Endothelial cell of umbilical vein (primary cell): ENCODE measurements around the gene POLE. TPM values are rescaled to one million over a fixed set of nuclear protein-coding genes. Genes with fewer than 3 reads are reported as not detected.

Experiments
- BruUV-seq: library from RNA; stranded (reverse); fragments of 400-500 nt; replicated peaks from 2 replicates; lab custom pipeline; 2021; lab: Mats Ljungman, UMichigan
- CTCF ChIA-PET: fragments of 300-600, 350-600 bp; sonication (Branson Sonifier 250); formaldehyde crosslinking; loops from one replicate; lab custom pipeline; 2021; ENCODE audit warnings: antibody characterized with exemption, inconsistent platforms; lab: Charles Lee
- POLR2A ChIA-PET: fragments of 300-600, 350-600 bp; sonication (Branson Sonifier 250); formaldehyde crosslinking; loops from one replicate; lab custom pipeline; 2021; ENCODE audit warnings: antibody characterized with exemption, inconsistent platforms; lab: Charles Lee
- DNase-seq: peaks from one replicate; pipeline ENCODE4 v3.0.0-alpha.2; 2011; ENCODE audit warnings: low read depth, low spot score
- FAIRE-seq: peaks from 2 replicates; lab custom pipeline; 2011; peaks lifted over from hg19 to GRCh38; lab: Jason Lieb, UNC
- H2AFZ ChIP-seq: 2 replicates; pipeline ENCODE4 v1.6.0; 2012; ENCODE audit warnings: low read depth, low read length, control low read depth, inconsistent platforms
- H3K27ac ChIP-seq: 2 replicates; pipeline ENCODE4 v1.5.1; 2011; ENCODE audit warnings: low read depth, mild to moderate bottlenecking, control low read depth, low read length, moderate library complexity; ENCODE audit not compliant: insufficient read depth
- H3K27me3 ChIP-seq, 2 experiments: 2 replicates each; pipeline versions ENCODE4 v1.6.0 to v1.6.1; 2011; ENCODE audit warnings: low read length in 2 of 2, mixed read lengths in 1 of 2; ENCODE audit not compliant: control insufficient read depth in 2 of 2, insufficient read depth in 2 of 2
- H3K36me3 ChIP-seq, 2 experiments: 2 replicates in 1 of 2; 3 replicates in 1 of 2; pipeline ENCODE4 v1.5.1; 2011; ENCODE audit warnings: low read length in 2 of 2, mild to moderate bottlenecking in 1 of 2, moderate library complexity in 1 of 2; ENCODE audit not compliant: control insufficient read depth in 2 of 2, insufficient read depth in 2 of 2; ENCODE audit errors: extremely low read depth in 1 of 2
- H3K4me1 ChIP-seq: 3 replicates; pipeline ENCODE4 v1.5.1; 2011; ENCODE audit warnings: mild to moderate bottlenecking, low read length; ENCODE audit not compliant: control insufficient read depth, insufficient read depth; ENCODE audit errors: extremely low read depth
- H3K4me2 ChIP-seq: 2 replicates; pipeline ENCODE4 v1.6.1; 2011; ENCODE audit warnings: low read length, control low read depth, mixed read lengths; ENCODE audit not compliant: insufficient read depth
- H3K4me3 ChIP-seq, 3 experiments: fragments of 200-600 bp in 1 of 3; sonication (generic), shearing (Covaris generic) in 1 of 3; replicated peaks in 1 of 3; 2 replicates each; pipeline ENCODE4 v1.5.1; 2011 to 2016; ENCODE audit warnings: control low read depth in 3 of 3, low read length in 3 of 3, mild to moderate bottlenecking in 2 of 3, inconsistent platforms in 1 of 3, low read depth in 1 of 3, moderate library complexity in 1 of 3; ENCODE audit not compliant: insufficient read depth in 1 of 3
- H3K79me2 ChIP-seq: 2 replicates; pipeline ENCODE4 v1.6.0; 2012; ENCODE audit warnings: low read length, inconsistent platforms; ENCODE audit not compliant: control insufficient read depth, insufficient read depth
- H3K9ac ChIP-seq: replicated peaks from 2 replicates; pipeline ENCODE3; 2011; ENCODE audit warnings: low read length, control low read depth; ENCODE audit not compliant: insufficient read depth; ENCODE audit errors: extremely low read depth
- H3K9me1 ChIP-seq: replicated peaks from 3 replicates; pipeline ENCODE4 v1.6.0; 2011; ENCODE audit warnings: mild to moderate bottlenecking, low read length; ENCODE audit not compliant: control insufficient read depth, insufficient read depth; ENCODE audit errors: extremely low read depth
- H3K9me3 ChIP-seq: replicated peaks from 2 replicates; pipeline ENCODE4 v1.5.1; 2012; ENCODE audit warnings: low read length, inconsistent platforms; ENCODE audit not compliant: control insufficient read depth, insufficient read depth
- H4K20me1 ChIP-seq: replicated peaks from 2 replicates; pipeline ENCODE3; 2011; ENCODE audit warnings: mild to moderate bottlenecking, low read length; ENCODE audit not compliant: control insufficient read depth, insufficient read depth; ENCODE audit errors: extremely low read depth
- EZH2 ChIP-seq: IDR thresholded peaks from 2 replicates; pipeline ENCODE4 v1.6.1; 2012; ENCODE audit warnings: borderline replicate concordance, low read depth, mild to moderate bottlenecking, moderate library complexity, low read length, inconsistent platforms; ENCODE audit not compliant: severe bottlenecking
- FOS ChIP-seq: IDR thresholded peaks from 2 replicates; pipeline ENCODE4 v1.6.1; 2011; ENCODE audit warnings: mild to moderate bottlenecking, low read length, moderate library complexity, borderline replicate concordance; ENCODE audit not compliant: insufficient read depth
- GATA2 ChIP-seq: IDR thresholded peaks from 2 replicates; pipeline ENCODE4 v1.7.0; 2011; ENCODE audit warnings: low read depth, mild to moderate bottlenecking, moderate library complexity, mixed read lengths, low read length; ENCODE audit not compliant: insufficient read length, insufficient read depth
- JUN ChIP-seq: IDR thresholded peaks from 2 replicates; pipeline ENCODE4 v1.6.1; 2011; ENCODE audit warnings: borderline replicate concordance, low read depth; ENCODE audit not compliant: insufficient read length, insufficient read depth
- MYC ChIP-seq: IDR thresholded peaks from one replicate; pipeline ENCODE4 v1.6.1; 2011; ENCODE audit warnings: mild to moderate bottlenecking, low read depth, low read length
- POLR2A ChIP-seq: IDR thresholded peaks from 2 replicates; pipeline ENCODE4 v1.6.1; 2012; ENCODE audit warnings: low read depth, mild to moderate bottlenecking, control low read depth, low read length
- POLR2AphosphoS5 ChIP-seq: IDR thresholded peaks from 2 replicates; pipeline ENCODE4 v1.6.1; 2012; ENCODE audit warnings: low read depth, mild to moderate bottlenecking, control low read depth, low read length, moderate library complexity; ENCODE audit not compliant: insufficient read depth
- dilution Hi-C: fragments of 300-500 bp; cut with MboI; formaldehyde crosslinking; loops from one replicate; pipeline ENCODE4 v1.15.0; 2019; ENCODE audit warnings: low sequenced_read_pairs; ENCODE audit not compliant: extremely low pct_ligation_motif_present
- intact Hi-C: fragments of 100-400 bp; cut with micrococcal nuclease; formaldehyde crosslinking; loops from one replicate; pipeline ENCODE4 v1.10.0; 2022
- polyA plus RNA-seq, 4 experiments: library from polyadenylated mRNA; depleted of rRNA in 3 of 4; stranded (reverse) in 3 of 4; unstranded in 1 of 4; fragments of >200 nt; gene quantifications; 2 replicates each; pipeline versions ENCODE4 v1.2.1 to v1.2.3, GENCODE V29; 2011 to 2012; ENCODE audit warnings: missing spikeins in 1 of 4
- total RNA-seq: library from RNA; stranded (reverse); gene quantifications from 2 replicates; pipeline ENCODE4 v1.2.3, GENCODE V29; 2021
- TF ChIP-seq, protein P1 (sequence below), 2 donors: IDR thresholded peaks; 1 replicate in 1 of 2; 2 replicates in 1 of 2; pipeline ENCODE4 v1.5.1; 2011; ENCODE audit warnings: low read length in 2 of 2, mild to moderate bottlenecking in 2 of 2, moderate library complexity in 2 of 2, control low read depth in 1 of 2, inconsistent platforms in 1 of 2, low read depth in 1 of 2; ENCODE audit not compliant: insufficient read depth in 1 of 2; ENCODE audit errors: extremely low read depth in 1 of 2
- TF ChIP-seq, protein P2 (sequence below): IDR thresholded peaks from 2 replicates; pipeline ENCODE4 v1.6.1; 2011; ENCODE audit not compliant: insufficient read depth, insufficient read length

The POLE gene
- total and polyA plus RNA-seq, 2 donors (not counting 3 experiments of a cell fraction or from before 2014, with no cell fraction given), result 22.9 to 82.7 TPM

DNA sequence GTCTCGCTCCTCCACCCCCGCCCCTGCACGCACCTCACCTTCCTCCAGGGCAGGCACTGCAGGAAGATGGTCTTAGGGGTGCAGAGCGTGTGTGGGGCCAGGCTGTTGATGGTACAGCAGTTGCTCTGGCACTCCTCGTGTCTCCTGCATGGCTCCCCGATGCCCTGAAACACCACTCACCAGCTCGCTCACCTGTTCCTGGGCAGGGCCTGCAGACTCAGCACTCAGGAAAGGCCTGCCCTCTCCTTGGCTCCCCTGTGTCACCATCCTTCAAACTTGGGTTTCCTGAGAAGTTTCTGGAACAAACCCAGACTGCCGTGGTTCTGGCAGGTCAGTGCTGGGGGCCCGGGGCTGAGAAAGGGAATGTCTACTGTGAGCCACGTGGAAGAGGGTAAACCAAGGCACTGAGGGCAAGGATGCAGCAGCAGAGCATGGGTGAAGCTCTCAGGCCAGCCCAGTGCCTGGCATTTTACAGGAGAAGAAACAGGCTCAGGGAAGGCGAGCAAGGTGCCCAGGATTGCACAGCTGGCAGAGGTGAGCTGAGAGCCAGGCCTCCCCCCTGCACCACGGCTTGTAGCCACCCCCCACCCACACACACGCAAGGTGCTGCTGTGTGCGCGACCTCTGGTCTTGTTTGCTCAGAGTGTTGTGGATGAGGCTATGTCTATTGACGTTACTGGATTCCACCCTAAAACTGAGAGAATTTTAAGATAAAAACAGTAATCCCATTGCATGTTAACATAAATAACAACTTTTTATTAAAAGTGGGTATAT, 82.3 kb downstream of the POLE start:
- CTCF ChIA-PET, result interaction anchor here (2.0 to 7.3 kb wide), 2 partner anchors 10 to 34 kb away, joined by 9 to 102 read pairs; partner anchors contain the start of gene P2RX2
- no TSS peak for BruUV-seq
- FAIRE-seq (no peak), DNase-seq (no peak)
- H3K36me3 ChIP-seq, result no peaks in the 10 kb centered on the region
- dilution Hi-C loops (no loop called here), intact Hi-C loops (loop anchor here (1.0 kb wide), 1 partner anchor 10 kb away; no protein-coding TSS in a partner anchor)
- H3K9ac ChIP-seq, result no peak overlapping the region
- H3K4me1 ChIP-seq, result peaks cover 21% of the 10 kb centered on the region
- no peaks in the 10 kb centered on the region for H3K9me1 ChIP-seq
- peaks cover 3 to 30% of the 10 kb centered on the region in 2 experiments for H3K27me3 ChIP-seq
- H3K79me2 ChIP-seq, result no peaks in the 10 kb centered on the region
- no peak overlapping the region for H3K4me3 ChIP-seq
- H3K9me3 ChIP-seq, result no peaks in the 10 kb centered on the region
- no peak overlapping the region for H2AFZ ChIP-seq
- TF ChIP-seq POLR2A (no peak), JUN (no peak), POLR2AphosphoS5 (no peak), GATA2 (no peak), EZH2 (no peak), FOS (no peak), MYC (no peak)
- TF ChIP-seq, protein P1, sequence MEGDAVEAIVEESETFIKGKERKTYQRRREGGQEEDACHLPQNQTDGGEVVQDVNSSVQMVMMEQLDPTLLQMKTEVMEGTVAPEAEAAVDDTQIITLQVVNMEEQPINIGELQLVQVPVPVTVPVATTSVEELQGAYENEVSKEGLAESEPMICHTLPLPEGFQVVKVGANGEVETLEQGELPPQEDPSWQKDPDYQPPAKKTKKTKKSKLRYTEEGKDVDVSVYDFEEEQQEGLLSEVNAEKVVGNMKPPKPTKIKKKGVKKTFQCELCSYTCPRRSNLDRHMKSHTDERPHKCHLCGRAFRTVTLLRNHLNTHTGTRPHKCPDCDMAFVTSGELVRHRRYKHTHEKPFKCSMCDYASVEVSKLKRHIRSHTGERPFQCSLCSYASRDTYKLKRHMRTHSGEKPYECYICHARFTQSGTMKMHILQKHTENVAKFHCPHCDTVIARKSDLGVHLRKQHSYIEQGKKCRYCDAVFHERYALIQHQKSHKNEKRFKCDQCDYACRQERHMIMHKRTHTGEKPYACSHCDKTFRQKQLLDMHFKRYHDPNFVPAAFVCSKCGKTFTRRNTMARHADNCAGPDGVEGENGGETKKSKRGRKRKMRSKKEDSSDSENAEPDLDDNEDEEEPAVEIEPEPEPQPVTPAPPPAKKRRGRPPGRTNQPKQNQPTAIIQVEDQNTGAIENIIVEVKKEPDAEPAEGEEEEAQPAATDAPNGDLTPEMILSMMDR (IDR thresholded peaks at IDR 0.05; ENCODE audit: extremely low read depth in 1 of 2, insufficient read depth in 1 of 2, low read depth in 1 of 2, low read length in 2 of 2), result no peak
- TF ChIP-seq, protein P2, sequence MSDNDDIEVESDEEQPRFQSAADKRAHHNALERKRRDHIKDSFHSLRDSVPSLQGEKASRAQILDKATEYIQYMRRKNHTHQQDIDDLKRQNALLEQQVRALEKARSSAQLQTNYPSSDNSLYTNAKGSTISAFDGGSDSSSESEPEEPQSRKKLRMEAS, result no peak
- no peak overlapping the region for H3K27ac ChIP-seq
- no peaks in the 10 kb centered on the region for H4K20me1 ChIP-seq
- H3K4me2 ChIP-seq, result no peak overlapping the region
- POLR2A ChIA-PET, result no interaction called here
